Endometrial microvascular endothelial cells (primary cell): Measurements from ENCODE around the gene CSF2RB. TPM values are rescaled to one million over a fixed set of nuclear protein-coding genes. Genes with fewer than 3 reads are reported as not detected.
"Not testable (repeated sequence)": the region's sequence is repeated elsewhere in the genome, so short reads cannot be mapped to it uniquely, and the experiment has no call there.

Experiments used
- in situ Hi-C: cut with HindIII; loops from 2 replicates; pipeline ENCODE4 v1.10.0; 2017; ENCODE audit warnings: low sequenced_read_pairs, low pct_unique_long_range_greater_than_20kb; ENCODE audit errors: inconsistent ontology term
- total RNA-seq: library from RNA; depleted of rRNA; stranded (reverse); fragments of >200 nt; gene quantifications from one replicate; pipeline ENCODE4 v1.2.3, GENCODE V29; 2015; ENCODE audit errors: inconsistent ontology term

CSF2RB gene
- total RNA-seq, 1 donor from 2014 or later, result 4.1 TPM

DNA sequence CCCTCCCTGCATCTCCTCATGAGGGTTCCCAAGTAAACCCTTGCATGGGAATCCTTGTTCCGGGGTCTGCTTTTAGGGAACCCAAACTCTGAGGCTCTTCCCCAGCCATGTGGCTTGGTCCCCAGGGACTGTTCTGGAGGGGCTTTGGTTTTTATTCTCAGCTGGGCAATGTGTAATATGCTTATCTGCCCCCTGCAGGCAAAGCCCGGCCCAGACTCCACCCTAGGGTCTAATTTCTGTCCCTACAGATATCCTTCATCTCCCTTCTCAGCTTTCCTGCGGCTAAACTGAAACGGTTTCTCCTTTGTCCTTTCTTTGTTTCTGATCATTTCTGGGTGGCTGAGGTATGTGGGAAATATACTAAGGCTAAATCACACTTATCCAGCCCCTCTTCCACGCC lies 68.7 kb downstream of the CSF2RB start:
- in situ Hi-C loops, result no loop called here

DNA sequence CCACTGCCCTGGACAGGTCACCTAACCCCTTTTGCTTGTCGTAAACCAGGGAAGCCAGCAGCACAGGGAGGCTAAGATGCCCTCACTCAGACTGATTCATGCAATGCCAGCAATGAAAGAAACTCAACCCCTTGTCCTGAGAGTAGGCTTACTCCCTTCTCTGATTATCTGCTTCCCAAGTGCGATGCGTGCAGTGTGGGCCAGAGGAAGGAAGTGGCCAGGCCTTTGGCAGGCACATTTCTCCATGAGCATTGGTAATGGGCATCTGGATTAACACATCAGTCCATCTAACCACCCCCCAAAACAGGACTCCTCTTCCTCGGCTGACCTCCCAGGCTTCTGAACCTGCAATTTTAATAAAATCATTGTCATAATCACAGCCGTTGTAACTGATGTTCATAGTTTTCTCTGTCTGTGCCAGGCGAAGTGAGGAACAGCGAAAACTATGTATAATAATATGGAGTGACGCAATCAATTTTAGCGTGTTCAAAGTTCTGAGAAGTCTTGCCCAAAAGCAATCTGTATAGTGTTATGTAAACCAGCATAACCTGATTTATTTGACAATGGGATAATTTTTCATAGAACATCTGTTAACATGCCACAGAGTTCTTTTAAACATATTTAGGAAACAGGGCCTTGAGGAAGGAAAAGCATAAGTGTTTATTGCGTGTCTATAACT lies 71.9 kb downstream of the CSF2RB start:
- in situ Hi-C loops, result no loop called here

GRCh38 chr22:36986242-36986821 lies 72.9 kb downstream of the CSF2RB start:
- in situ Hi-C loops, result no loop called here

- in situ Hi-C loops, result no loop called here
Measured at GRCh38 chr22:36988075-36988832, 74.8 kb downstream of the CSF2RB start.

- in situ Hi-C loops, result not testable (repeated sequence)
Measured at GRCh38 chr22:36989012-36989411, 75.6 kb downstream of the CSF2RB start.

Other genes with a start within 250 kb of the CSF2RB start
- gene CACNG2, start 209.9 kb upstream of the CSF2RB start, total RNA-seq, result not detected
- 4.4 TPM for gene IFT27, start 137.5 kb upstream of the CSF2RB start, total RNA-seq
- gene PVALB, start 96.6 kb upstream of the CSF2RB start, total RNA-seq, result not detected
- not detected for gene NCF4, start 52.6 kb upstream of the CSF2RB start, total RNA-seq
- 43.2 TPM for gene TST, start 105.8 kb downstream of the CSF2RB start, total RNA-seq
- 140 TPM for gene MPST, start 106.1 kb downstream of the CSF2RB start, total RNA-seq
- gene KCTD17, start 138.1 kb downstream of the CSF2RB start, total RNA-seq, result 50.5 TPM
- not detected for gene TMPRSS6, start 196.1 kb downstream of the CSF2RB start, total RNA-seq
- gene IL2RB, start 236.3 kb downstream of the CSF2RB start, total RNA-seq, result not detected